HG03159 (cell line): ENCODE data around the gene RANBP9.
A peak's percentile ranks its signal among the peaks of the same experiment; 100 is the strongest.

Source experiments
- ATAC-seq: cut with Tn5 transposase; IDR thresholded peaks from one replicate; pipeline ENCODE4 v1.9.1; 2021; ENCODE audit warnings: mild to moderate bottlenecking, moderate library complexity; ENCODE audit not compliant: unreplicated experiment

RANBP9 gene

DNA sequence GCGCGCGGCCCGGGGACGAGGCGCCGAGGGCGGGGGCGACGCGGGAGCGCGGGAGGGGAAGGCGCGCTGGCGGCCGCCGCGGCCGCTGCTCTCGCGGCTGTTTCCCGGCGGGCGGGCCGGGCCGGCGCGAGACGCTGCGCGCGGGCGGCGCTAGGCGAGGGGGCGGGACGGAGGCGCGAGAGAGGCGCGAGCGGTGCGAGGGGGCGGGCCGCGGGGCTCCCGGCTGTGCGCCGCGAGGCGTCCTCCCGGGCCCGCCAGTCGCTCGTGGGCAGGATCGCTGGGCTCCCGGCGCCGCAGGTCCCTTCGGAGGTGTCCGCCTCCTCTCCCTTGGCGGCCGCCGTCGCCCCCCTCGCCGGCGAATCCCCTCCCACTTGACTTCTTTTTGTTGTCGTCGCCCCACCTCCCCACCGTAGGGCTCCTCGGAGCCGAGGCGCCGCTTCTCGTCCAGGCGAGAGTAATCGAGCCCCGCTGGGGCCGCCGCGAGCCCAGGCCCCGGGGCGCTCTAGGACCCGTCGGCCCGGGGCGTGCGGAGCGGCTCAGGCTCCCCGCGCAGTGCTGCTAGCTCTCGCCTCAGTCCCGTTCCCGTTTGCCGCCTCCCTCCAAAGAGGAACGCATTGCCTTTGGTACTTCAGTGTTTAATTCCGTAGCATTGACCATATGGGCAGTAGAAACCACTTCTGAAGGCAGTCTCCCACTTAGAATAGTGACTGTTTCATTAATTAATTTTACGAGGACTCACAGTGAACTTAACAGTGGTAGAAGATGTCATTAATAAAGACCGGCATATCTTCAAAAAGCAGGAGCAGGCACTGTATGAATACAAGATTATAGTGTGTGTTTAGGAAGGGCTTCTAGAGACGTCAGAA, at the start of gene RANBP9:
Gene RANBP9, minus strand, starts transcription at position 103 of the 866 bp plus-strand sequence. CDS start 330 bp downstream, outside the sequence.
- peak; percentile 75 for ATAC-seq

DNA sequence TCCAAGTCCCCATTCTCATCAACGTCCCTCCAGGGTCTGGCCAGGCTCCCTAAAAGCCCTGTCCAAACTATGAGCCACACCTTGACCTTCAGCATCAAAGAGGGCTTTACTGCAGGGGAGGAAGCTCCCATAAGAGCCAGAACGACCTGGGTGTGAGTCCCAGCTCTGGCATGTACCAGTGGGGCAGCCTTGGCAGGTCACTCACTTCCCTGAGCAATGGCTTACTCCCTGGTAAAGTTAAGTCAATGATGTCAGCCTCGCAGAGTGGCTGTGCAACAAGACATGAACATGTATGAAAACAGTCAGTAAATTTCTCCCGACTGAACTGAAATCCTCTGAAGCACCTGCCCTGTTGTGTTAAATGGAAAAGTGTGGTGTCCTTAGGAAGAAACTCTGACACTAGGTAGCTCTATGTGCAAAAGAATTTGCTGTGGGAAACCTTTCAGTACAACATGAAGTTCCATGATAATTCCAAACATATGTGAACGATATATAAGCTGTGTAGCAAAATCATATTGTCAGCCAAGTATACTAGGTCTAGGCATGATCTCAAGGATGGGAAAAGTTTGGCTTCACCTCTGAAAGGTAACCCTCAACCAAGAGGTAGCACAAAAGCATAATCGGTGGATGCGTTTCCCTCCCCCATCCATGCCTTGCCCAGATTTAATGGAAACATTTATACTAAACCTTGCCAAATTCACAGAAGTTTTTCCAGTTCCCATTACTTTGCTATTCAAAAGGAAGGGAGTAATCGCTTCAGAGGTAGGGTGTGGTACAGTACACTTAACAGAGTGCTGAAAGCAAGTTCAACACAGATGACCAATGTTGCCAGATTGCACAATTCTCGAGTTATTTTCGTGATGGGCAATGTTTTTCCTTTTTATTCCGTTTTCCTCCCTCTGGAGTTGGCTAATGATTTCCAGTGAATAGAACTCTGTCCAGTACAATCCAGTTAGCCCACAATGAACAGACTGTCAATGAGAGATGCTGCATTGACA, 49.0 kb upstream of the RANBP9 start:
- ATAC-seq: no peak

DNA sequence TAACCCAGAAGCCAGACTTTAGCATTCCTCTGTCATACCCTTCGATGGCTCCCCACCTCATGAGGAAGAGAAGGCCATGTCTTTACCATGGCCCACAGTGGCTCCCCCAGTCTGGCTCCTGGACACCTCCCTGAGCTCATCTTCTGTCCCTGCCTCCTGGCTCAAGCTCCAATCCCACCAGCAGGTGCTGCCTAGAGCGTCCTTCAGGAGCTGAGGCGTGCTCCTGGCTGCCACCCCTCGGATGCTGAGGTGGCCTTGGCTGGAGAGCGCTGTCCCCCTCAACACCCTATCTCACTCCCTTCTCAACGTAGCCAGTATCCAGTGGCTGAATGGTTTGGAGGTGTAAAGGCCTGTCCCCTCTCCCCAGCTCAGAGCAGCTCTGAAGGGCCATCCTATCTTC, 47.4 kb upstream of the RANBP9 start:
- ATAC-seq: no peak

DNA sequence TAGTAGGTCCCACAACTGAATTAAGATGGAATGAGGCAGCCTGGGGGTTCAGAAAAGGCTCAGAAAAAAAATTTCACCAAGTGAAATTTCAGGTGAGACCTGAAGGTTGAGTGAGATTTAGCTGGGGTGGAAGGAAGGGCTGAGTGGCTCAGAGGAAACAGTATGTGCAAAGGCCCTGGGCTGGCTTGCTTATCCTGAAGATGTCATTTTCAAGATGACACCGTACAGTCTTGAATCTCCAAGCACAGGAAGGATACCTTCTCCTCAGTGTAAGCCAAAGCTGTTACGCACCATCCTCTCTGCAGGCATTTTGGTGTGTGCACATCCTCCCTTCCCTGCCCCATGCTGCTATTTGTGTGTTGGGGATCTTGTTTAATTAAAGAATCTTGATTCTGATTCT, 43.0 kb upstream of the RANBP9 start:
- no peak for ATAC-seq

DNA sequence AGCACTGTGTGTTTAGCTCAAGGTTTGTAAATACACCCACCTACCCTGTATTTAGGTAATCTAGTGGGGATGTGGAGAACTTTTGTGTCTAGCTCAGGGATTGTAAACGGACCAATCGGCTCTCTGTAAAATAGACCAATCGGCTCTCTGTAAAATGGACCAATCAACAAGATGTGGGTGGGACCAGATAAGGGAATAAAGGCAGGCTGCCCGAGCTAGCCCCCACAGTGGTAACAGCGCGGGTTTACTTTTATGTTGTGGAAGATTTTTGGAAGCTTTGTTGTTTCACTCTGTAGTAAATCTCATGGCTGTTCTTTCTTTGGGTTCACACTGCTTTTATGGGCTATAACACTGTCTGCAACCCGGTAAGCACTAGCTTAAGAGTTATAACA, 32.1 kb upstream of the RANBP9 start:
- ATAC-seq: no peak

DNA sequence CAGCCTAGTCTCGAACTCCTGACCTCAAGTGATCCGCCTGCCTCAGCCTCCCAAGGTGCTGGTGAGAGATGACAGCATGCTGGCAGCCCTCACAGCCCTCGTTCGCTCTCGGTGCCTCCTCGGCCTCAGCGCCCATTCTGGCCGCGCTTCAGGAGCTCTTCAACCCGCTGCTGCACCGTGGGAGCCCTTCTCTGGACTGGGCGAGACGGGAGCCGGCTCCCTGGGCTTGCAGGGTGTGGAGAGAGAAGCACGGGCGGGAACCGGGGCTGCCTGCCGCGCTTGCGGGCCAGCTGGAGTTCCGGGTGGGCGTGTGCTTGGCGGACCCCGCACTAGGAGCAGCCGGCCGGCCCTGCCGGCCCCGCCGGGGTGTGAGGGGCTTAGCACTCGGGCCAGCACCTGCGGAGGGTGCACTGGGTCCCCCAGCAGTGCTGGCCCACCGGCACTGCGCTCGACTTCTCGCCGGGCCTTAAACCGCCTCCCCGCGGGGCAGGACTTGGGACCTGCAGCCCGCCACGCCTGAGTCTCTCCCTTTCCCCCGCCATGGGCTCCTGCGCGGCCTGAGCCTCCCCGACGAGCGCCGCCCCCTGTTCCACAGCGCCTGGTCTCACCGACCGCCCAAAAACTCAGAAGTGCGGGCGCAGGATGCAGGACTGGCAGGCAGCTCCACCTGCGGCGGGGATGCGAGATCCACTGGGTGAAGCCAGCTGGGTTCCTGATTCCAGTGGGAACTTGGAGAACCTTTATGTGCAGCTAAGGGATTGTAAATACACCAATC, 31.5 kb upstream of the RANBP9 start:
- no peak for ATAC-seq

DNA sequence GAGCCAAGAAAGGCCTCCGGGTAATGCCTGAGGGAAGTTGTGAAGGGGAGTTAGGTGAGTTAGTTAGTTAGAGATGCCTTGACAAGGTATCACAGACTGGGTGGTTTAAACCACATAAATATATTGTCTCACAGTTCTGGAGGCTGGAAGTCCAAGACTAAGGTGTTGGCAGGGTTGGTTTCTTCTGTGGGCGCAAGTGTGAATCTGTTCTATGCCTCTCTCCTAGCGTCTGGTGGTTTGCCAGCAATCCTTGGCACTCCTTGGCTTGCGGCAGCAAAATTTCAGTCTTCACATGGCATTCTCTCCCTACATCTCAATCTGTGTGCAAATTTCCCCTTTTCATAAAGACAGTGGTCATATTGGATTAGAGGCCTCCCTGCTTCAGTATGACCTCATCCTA, 29.7 kb upstream of the RANBP9 start:
- no peak for ATAC-seq

DNA sequence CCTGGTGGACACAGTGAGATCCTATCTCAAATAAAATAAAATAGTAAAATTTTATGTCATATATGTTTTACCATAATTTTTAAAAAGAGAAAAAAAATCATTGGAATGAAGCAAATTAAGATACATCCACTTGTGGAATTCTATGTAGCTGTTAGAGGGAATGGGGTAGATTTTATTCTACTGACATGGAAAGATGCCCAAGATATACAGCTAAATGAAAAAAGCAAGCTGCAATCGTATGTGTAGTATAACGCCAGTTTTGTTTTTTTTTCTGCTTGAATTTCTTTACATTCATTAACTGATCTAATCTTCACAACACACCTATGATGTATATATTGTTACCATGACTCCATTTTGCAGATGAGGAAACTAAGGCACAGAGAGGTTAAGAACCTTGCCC, 23.4 kb upstream of the RANBP9 start:
- no peak for ATAC-seq

DNA sequence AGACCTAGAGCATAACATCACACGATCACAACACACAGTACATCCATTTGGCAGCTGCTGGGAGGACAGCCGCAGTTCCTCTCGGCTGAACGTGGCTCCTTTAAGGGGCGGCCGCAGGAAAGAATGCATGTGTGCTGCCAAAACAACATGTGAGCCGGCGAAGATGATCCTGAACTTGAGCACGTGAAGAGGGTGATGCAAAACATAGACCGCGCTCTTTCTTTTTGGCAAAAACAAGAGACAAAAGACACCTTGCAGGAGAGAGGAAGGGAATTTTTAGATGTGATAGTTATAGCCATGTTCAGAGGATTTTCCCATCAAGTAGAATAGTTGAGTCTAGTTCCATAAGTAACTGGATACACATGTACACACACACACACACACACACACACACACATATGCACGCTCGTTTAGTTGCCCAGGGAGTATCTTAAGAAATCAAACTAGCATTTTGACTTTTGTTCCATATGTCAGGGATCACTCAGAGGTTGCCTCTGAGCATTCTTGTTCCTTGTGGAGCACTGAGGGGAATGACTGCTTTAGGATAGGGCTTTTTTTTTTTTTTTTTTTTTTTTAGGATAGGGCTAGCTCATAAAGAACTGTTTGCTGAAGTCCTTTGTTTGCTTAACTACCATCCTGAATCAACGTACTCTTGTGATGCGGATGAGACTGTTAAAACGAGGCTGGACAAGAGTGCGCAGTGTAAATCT, 21.7 kb upstream of the RANBP9 start:
- no peak for ATAC-seq

DNA sequence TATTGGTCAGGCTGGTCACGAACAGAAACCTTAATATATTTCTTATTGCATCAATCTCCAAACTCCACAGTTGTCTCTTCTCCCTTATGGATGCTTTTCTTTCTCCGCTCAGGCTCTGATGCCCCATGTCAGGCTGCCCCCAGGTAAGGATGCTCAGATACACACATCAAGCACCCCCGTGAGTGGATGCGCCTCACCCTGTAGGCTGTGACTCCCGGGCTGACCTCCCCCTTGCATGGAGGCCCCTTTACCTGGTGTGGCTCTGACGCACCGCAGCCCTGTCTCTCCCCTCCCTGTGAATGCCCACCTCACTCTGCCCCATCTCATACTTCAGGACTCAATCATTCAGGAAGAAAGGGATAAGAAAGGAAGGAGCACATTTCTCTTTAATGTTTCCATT, 19.1 kb upstream of the RANBP9 start:
- no peak for ATAC-seq

DNA sequence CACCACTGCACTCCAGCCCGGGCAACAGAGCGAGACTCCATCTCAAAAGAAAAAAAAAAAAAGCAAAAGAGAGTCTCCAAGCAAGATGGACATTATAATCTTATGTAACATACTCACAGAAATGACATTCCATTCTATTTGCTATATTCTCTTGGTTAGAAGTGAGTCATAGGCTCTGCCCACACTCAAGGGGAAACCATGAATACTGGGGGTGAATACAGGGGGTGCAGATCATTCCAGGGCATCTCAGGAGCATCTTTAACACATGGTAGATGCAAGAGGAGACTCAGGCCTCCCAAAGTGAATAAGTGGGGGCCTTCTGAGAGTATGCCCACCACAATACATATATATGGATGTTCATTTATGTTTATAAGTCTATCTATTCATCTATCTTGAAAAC, 18.3 kb upstream of the RANBP9 start:
- ATAC-seq: no peak

DNA sequence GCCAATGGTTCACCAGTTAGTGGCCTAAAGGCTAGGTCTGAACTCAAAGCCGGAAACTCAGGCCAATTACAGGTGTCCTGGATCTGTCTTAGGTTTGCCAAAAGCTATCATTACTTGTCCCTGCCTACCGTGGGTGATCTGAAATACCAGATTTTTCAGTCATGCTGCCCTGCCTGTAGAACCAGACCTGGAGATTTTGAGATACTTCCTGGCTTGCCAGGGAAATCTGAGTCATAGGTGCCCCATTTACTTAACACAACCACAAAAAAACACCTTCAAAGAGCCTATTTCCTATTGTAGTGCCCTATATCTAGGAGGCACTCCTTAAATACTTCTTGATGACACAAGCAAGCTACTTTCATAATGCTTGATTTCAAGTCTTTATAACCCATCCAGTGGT, 13.9 kb upstream of the RANBP9 start:
- ATAC-seq: no peak

DNA sequence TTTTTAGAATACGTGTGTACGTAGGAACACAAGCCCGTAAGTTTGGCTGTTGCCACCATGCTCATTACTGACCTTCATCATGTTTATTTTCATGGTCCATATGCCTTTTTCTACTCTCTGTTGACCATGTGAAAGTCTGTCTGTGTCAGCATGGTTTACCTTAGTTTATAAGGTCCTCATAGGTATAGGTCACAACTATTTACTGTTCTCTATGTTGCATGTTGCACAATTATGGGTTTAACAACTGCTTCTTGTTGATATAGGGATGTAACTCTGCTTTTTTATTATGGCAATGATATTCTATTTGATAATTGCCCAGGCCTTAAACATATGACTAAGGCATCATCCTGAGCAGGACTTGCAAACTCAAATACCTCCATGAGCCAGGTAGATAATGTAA, 13.4 kb upstream of the RANBP9 start:
- no peak for ATAC-seq

DNA sequence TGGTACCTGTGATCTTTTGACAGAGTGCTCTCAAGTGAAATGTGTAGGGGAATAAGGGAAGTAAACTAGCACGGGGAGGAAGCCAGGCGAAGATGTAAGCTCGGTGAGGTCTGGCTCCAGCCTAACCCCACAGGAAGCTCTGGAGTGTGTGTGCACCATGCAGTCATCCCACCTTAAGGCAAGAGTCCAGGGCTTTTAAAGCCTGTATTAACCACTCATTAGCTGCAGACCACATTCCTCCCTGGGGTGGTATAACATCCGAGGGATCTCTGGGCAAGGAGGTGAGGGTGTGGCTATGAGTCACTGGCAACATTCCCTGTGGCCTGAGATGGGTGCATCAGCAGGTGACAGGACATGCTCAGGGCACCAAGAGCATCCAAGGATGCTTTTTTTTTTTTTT, 12.5 kb upstream of the RANBP9 start:
- no peak for ATAC-seq

DNA sequence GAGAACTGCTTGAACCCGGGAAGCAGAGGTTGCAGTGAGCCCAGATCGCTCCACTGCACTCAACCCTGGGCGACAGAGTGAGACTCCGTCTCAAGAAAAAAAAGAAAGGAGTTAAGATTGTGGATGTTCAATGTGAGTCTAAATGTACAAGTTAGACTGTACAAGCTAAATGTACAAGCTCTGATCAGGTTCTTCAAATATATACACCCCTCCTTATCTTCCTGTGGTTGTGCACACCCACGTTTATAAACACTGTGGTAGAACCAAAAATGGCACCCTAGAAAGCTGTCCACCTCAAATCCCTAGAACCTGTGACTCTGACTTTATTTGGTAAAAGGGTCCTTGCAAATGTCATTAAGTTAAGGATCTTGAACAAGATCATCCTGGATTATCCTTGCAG, 11.2 kb upstream of the RANBP9 start:
- no peak for ATAC-seq

DNA sequence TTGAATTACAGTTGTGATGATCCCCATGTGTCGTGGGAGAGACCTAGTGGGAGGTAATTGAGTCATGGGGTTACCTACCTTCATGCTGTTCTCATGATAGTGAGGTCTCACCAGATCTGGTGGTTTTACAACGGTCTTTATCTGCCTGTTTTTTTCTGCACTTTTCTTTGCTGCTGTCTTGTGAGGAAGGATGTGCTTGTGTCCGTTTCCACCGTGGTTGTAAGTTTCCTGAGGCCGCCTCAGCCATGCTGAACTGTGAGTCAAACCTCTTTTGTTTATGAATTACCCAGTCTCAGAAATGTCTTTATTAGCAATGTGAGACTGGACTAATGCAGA, 6.5 kb upstream of the RANBP9 start:
- ATAC-seq: no peak

DNA sequence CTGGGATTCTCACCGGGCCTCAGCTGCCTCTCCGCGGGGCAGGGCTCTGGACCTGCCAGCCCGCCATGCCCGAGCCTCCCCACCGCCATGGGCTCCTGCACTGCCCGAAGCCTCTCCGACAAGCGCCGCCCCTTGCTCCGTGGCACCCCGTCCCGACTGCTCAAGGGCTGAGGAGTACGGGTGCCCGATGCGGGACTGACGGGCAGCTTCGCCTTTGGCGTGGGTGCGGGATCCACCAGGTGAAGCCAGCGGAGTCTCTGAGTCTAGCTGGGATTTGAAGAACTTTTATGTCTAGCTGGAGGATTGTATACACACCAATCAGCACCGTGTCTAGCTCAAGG, 5.3 kb upstream of the RANBP9 start:
- no peak for ATAC-seq

DNA sequence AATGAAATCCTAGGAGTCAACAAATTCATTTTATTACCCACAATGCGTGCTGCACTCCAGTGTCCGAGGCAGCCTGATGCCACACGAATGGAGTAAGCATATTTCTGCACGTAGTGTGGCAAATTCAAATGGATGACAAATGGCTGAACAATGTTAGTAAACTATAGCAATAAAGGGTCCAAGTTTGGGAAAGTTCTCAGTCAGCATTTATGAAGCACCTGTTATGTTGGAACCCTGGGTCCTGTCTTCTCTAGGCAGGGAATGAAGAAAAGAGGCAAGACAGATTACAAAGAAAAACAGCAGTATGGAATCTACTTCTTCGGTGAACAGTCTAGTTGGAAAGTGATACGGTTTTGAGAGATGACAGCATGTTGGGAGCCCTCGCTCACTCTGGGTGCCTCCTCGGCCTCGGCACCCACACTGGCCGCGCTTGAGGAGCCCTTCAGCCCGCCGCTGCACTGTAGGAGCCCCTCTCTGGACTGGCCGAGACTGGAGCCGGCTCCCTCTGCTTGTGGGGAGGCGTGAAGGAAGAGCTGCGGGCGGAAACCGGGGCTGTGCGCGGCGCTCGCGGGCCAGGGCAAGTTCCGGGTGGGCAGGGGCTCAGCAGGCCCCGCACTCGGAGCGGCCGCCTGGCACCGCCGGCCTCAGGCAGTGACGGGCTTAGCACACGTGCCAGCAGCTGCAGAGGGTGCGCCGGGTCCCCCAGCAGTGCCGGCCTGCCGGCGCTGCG, 4.8 kb upstream of the RANBP9 start:
- ATAC-seq: no peak

DNA sequence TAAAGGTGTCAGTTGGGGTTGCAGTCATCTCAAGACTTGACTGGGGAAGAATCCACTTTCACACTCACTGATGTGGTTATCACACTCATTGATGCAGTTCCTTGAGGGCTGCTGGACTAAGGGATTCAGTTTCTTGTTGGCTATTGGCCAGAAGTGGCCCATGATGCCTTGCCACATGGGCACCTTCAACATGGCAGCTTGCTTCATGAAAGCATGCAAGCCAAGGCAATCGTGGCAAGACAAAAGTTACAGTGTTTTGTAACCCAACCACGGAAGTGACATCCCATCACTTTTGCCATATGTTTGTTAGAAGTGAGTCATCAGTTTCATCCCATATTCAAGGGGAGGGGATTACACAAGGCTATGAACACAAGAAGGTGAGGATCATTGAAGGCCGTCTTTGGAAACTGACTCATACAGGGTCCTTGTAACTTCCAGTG, 3.8 kb upstream of the RANBP9 start:
- no peak for ATAC-seq

DNA sequence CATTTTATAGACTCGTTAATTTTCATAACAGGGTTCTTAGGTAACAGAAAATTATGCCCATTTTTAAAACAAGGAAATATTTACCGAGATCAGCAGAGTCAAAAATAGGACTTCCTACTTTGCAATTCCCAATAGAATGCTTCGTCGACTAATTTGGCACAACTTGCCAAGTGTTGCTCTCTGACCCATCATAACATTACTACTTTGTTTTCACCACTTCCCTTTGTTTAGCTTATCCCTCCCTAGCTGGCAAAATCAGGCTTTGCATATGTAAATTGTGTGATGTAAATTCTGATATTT, 914 bp upstream of the RANBP9 start:
- ATAC-seq: no peak
